ENCODE data around the gene SPTBN1.

Gene SPTBN1

GRCh38 chr2:54665436-54665856 is 209.3 kb downstream of the SPTBN1 start:
- TF ChIP-seq CTCF (IDR thresholded peaks at IDR 0.05; ENCODE audit: insufficient read depth, low read depth, low read length, missing control alignments) = peak; percentile 68
- DNase-seq (ENCODE audit: low read depth) = peak; percentile 60
- H3K4me3 ChIP-seq (ENCODE audit: low read depth, low read length) = no peak overlapping the region

GRCh38 chr2:54666131-54666633 is 210.1 kb downstream of the SPTBN1 start:
- no peak overlapping the region for H3K4me3 ChIP-seq (ENCODE audit: low read depth, low read length)
- no peak for TF ChIP-seq CTCF (IDR thresholded peaks at IDR 0.05; ENCODE audit: insufficient read depth, low read depth, low read length, missing control alignments)
- DNase-seq (ENCODE audit: low read depth) = no peak

GRCh38 chr2:54666634-54667265 is 210.6 kb downstream of the SPTBN1 start:
- no peak for DNase-seq (ENCODE audit: low read depth)
- no peak overlapping the region for H3K4me3 ChIP-seq (ENCODE audit: low read depth, low read length)
- TF ChIP-seq CTCF (IDR thresholded peaks at IDR 0.05; ENCODE audit: insufficient read depth, low read depth, low read length, missing control alignments) = no peak

GRCh38 chr2:54667266-54667639 is 211.1 kb downstream of the SPTBN1 start:
- DNase-seq (ENCODE audit: low read depth) = no peak
- no peak overlapping the region for H3K4me3 ChIP-seq (ENCODE audit: low read depth, low read length)
- TF ChIP-seq CTCF (IDR thresholded peaks at IDR 0.05; ENCODE audit: insufficient read depth, low read depth, low read length, missing control alignments) = no peak

GRCh38 chr2:54667726-54668650 is 211.9 kb downstream of the SPTBN1 start:
- no peak overlapping the region for H3K4me3 ChIP-seq (ENCODE audit: low read depth, low read length)
- TF ChIP-seq CTCF (IDR thresholded peaks at IDR 0.05; ENCODE audit: insufficient read depth, low read depth, low read length, missing control alignments) = no peak
- no peak for DNase-seq (ENCODE audit: low read depth)

- no peak overlapping the region for H3K4me3 ChIP-seq (ENCODE audit: low read depth, low read length)
- no peak for TF ChIP-seq CTCF (IDR thresholded peaks at IDR 0.05; ENCODE audit: insufficient read depth, low read depth, low read length, missing control alignments)
- DNase-seq (ENCODE audit: low read depth) = no peak
These were observed 212.6 kb downstream of the SPTBN1 start for GRCh38 chr2:54668711-54669110.
